GM18526 (cell line): ENCODE results near the gene CUX1.

Source experiments
- POLR2A ChIP-seq: IDR thresholded peaks from 3 replicates; pipeline ENCODE4 v1.6.1; 2011; ENCODE audit not compliant: insufficient read length; ENCODE audit errors: extremely low read depth

CUX1 gene

DNA sequence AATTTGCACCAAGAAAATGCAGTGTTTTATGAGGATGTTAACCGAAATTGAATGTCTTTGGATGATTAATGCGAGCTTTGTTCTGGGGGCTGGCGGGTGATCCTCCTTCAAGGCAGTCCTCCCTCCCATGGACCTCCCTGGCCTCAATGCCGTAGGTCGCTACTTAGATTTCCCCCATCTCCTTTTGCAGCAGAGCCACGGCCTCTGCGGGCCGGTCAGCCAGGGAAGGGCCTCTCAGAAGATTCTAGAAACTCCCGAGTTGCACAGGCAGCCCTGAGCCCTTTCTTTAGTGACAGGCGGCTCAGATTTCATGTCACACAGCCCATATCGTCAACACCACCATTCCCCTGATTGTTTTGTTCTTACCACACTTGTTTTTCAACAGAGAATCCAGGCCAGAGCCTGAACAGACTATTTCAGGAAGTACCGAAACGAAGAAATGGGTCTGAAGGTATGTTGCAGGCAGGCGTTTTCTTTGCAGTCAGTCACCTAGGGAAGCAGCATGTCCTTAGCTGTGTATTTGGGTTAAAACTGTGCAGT is 381.1 kb downstream of the CUX1 start:
- TF ChIP-seq POLR2A: no peak

DNA sequence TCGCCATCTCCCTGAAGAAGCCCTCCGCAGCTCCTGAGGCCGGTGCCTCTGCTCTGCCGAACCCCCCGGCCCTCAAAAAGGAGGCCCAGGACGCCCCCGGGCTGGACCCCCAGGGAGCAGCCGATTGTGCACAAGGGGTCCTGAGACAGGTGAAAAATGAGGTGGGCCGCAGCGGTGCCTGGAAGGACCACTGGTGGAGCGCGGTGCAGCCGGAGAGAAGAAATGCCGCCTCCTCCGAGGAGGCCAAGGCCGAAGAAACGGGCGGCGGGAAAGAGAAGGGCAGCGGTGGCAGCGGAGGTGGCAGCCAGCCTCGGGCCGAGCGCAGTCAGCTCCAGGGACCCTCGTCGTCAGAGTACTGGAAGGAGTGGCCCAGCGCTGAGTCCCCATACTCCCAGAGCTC is 384.1 kb downstream of the CUX1 start:
- TF ChIP-seq POLR2A: no peak

DNA sequence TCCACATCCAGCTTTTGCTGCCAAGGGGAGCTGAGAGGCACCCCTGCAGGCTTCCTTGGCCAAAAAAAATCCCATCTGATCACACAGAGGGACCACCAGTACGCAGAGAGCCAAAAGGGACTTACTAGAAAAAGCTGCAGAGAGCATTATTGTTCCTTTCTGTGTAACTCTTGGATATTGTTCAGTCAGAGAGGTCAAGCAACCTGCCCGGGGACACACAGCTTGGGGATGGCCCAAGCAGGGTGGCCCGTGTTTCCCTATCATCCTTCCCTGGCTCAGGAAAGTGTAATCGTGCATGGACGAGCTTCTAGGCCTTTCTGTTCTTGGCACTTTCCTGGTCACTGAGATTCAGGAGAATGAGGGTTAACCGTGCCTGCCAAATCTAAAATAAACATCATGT is 385.1 kb downstream of the CUX1 start:
- no peak for TF ChIP-seq POLR2A

DNA sequence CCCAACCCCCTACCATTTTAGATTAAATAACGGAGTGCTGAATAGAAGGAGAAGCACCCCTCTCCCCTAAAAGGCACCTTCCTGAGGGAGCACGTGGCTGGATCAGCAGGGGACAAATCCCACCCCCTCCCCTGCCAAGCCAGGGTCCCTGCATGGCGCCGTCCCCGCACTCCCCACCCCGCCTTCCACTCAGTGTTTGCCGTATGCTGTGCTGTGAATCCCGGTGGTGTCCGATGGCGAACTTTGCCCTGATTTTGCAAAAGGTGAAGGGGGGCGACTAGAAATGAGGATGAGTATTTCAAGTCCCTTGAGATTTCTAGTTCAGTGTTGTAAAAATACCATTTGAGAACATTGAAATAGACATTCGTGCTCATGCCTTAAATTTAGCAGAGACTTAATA is 385.8 kb downstream of the CUX1 start:
- no peak for TF ChIP-seq POLR2A

- TF ChIP-seq POLR2A: no peak
Observed at GRCh38 chr7:102204212-102204611, 386.8 kb downstream of the CUX1 start.

DNA sequence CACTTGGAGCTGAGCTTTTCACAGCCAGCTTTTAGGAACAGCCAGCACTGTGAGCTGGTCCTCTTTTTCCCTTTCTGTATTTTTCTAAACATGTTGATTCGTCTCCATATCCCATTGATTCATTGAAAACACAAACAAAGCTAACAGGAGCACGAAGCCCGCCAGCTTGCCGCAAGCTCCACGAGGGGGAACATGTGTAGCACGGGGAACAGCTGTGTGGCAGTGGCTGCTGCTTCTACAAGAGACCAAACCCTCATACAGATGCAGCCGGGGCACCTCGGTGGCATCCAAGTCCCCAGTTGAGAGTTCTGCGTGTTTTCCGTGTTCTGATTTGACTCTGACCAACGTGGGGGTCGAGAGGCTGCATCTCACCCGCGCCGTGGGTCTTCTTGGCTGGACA is 388.5 kb downstream of the CUX1 start:
- TF ChIP-seq POLR2A: no peak

GRCh38 chr7:102208826-102209225 is 391.4 kb downstream of the CUX1 start:
- TF ChIP-seq POLR2A: no peak

- no peak for TF ChIP-seq POLR2A
Observed at GRCh38 chr7:102210787-102211186, 393.4 kb downstream of the CUX1 start.

DNA sequence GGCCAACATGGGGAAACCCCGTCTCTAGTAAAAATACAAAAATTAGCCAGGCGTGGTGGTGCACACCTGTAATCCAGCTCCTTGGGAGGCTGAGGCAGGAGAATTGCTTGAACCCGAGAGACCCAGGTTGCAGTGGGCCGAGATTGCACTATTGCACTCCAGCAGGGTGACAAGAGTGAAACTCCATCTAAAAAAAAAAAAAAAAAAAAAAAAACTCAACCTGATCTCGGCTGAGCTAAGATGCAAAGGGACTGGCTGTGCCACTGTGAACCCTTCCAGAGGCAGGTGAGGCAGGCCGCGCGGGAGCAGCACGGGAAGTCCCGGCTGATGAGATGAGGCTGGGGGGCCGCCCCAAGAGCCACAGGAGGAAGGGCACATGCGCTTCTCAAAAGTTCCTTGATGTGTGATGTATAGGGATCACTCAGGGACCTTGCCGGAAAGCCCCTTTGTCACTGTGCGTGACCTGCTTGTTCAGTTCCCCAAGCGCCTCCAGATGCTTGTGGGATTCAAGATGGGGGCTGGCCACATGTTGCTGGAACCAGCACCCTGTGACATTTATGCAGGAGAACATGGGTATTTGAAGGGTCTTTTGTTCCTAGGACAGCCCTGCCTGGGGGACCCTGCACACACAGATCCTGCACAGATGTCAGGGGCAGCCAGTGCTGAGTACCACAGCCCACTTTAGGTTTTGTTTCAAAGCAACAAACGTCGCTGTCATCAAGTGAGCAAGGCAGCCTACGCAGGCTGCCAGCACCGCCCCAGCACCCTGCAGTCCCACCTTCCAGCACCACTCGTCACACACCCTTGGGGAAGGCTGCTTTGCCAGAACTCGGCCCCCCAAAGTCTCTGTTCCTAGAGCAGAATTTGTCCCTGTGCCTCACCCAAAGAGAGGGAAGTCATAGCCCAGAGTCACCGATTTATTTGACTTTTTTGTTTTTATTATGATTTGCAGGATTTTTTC is 394.4 kb downstream of the CUX1 start:
- TF ChIP-seq POLR2A: peak; percentile 12

GRCh38 chr7:102214477-102215072 is 397.1 kb downstream of the CUX1 start:
- TF ChIP-seq POLR2A: no peak

DNA sequence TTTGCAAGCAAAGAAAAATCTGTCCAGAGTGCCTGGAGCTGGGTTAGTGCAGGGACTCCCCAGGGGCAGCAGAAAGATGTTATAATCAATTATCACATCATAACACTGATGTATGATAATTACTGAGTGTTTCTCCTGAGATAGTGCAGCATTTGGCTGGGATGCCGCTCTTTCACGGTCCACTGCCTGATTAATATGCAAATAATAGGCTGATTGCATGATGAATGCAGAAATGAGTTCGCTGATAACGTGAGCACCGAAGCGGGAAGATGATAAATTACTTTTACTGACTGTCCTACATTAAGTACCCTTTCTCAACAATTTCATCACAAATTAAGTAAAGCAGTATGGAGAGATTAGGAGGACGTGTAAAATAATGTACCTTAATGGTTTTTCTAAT is 397.8 kb downstream of the CUX1 start:
- no peak for TF ChIP-seq POLR2A

- TF ChIP-seq POLR2A: no peak
Observed at GRCh38 chr7:102215711-102216110, 398.3 kb downstream of the CUX1 start.

DNA sequence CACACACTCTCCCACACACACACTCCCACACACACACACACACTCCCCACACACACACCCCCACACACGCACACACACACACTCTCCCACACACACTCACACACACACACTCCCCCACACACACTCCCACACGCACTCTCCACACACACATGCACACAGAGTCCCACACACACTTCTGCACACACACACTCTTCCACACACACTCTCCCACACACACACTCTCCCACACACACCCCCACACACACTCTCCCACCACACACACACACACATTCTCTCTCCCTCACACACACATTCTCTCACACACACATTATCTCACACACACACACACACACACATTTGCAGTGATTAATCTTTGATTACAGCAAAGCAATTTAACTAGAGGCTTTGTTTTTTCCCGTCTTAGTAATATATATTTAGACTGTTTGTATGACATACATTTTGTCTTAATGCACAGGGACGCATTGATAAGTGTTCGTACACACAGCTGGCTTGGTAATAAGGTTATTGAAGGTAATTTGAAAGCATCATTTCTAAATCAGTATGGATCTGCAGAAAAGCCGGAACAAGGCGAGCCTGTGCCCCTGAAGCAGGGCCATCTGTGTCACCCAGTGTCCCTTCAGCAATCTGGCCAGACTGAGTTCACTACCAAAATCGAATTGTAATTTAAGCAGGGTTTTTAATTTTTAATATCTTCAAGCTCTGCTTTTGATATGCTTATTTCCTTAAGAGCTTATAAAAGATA is 399.3 kb downstream of the CUX1 start:
- no peak for TF ChIP-seq POLR2A

DNA sequence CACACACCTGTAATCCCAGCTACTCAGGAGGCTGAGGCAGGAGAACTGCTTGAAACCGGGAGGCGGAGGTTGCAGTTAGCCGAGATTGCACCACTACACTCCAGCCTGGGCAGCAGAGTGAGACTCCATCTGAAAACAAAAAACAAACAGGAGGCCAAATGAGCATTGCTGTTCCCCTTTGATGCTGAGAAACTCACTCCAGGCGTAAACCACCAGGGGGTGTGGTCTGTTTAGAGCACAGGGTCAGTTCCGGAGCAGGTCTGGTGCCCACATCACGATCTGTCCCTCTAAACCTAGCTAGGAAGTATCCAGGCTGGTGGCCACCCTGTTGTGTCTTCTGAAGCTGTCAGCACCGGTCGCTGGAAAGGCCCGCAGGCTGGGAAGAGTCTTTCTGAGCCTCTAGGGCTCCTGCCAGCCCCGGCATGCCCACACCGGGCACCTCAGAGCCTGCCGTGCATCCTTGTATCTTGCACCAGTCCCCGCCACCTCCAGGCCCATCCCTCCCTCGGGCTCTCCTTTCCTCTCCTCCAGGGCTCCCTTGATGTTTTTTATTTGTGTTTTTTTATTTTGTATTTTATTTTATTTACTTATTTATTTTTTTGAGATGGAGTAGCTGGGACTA is 402.9 kb downstream of the CUX1 start:
- no peak for TF ChIP-seq POLR2A
